ENCODE data around the gene THEMIS2. TPM values are rescaled to one million over a fixed set of nuclear protein-coding genes. Genes with fewer than 3 reads are reported as not detected.

Gene THEMIS2
- total and polyA plus RNA-seq, 2 of the 8 experiments (the other 6 are each of a cell fraction or from before 2014, with no cell fraction given): 12.4 to 28.0 TPM

DNA sequence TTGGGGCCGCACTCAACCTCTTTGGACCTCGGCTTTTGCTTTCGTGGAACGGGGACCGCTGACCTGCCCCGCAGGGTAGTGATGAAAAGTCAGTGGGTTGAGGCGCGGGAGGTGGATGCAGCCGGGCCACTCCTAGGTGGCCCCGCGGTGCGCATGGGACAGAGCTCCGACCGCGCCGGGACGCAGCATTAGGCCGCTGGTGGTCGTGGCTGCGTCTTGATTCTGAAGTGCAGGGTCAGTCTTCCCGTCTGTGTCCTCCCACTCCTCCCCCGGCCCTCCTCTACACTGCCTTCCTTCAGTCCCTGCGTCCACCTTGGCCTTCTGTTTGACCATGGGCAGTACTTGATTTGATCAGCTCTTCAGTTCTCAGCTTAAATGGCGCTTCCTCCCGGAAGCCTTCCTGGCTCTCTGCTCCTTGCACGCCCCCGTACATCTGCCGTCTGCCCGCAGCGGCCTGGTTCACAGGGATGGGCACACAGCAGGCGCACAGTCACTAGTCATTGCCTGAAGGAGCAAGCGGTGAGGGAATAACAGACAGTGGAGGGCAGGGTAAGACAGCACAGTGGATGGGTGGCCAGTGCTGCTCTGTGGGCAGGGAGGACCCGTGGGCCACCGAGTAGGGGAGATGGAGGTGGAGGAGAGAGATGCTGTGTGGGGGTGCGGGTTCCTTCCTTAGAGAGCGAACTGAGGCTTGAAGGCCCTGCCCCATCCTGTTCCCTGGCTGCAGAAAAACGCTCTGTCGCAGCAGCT is 633 bp downstream of the THEMIS2 start:
- H3K4me2 ChIP-seq (ENCODE audit: insufficient read depth in 1 of 2, low read depth in 2 of 2, low read length in 2 of 2): peak overlapping the region; percentile 90 to 94

More for the DNA sequence above, 633 bp downstream of the THEMIS2 start:
- Histone ChIP-seq H3K79me1 (ENCODE audit: low read depth, low read length) (no peaks in the 10 kb centered on the region), H3K23ac (ENCODE audit: insufficient read length) (no peak overlapping the region), H3K4me3 (ENCODE audit: extremely low read depth in 1 of 4, insufficient read depth in 2 of 4, low read depth in 3 of 4, low read length in 4 of 4) (peak overlapping the region; percentile 54 to 91 (median 84)), H2AK5ac (ENCODE audit: low read depth, low read length) (no peak overlapping the region), H3K27me3 (replicated peaks in 1 of 4; ENCODE audit: control insufficient read depth in 3 of 4, extremely low read depth in 1 of 4, insufficient read depth in 3 of 4, low read length in 3 of 4) (peaks cover 0 to 6% (median 2%) of the 10 kb centered on the region in 4 experiments; a peak in 4 of 7 replicates), H2BK120ac (replicated peaks; ENCODE audit: low read depth, low read length) (no peak overlapping the region), H4K8ac (ENCODE audit: extremely low read depth, insufficient read depth, low read length) (peak overlapping the region; percentile 87), H4K5ac (ENCODE audit: insufficient read length, low read depth, low read length) (no peak overlapping the region), H4K20me1 (replicated peaks in 1 of 2; ENCODE audit: control insufficient read depth in 1 of 2, insufficient read depth in 2 of 2, low read length in 2 of 2) (no peaks in the 10 kb centered on the region), H3K56ac (replicated peaks; ENCODE audit: insufficient read length, low read depth, low read length) (no peak overlapping the region), H3K36me3 (ENCODE audit: control insufficient read depth in 2 of 4, insufficient read depth in 4 of 4, low read length in 3 of 4) (no peaks in the 10 kb centered on the region), H3K4ac (replicated peaks; ENCODE audit: insufficient read length, low read depth, low read length) (no peak overlapping the region), H3K23me2 (ENCODE audit: low read depth, low read length) (peaks cover 9% of the 10 kb centered on the region; the same call in 1 of the 2 replicates), H2BK20ac (ENCODE audit: low read length) (no peak overlapping the region), H4K91ac (replicated peaks; ENCODE audit: insufficient read length, low read length) (no peak overlapping the region), H3K14ac (ENCODE audit: insufficient read length) (no peak overlapping the region), H2BK15ac (ENCODE audit: low read length) (no peak overlapping the region), H3K9me3 (ENCODE audit: insufficient read depth in 2 of 2, low read depth in 1 of 2, low read length in 1 of 2) (no peaks in the 10 kb centered on the region), H2BK5ac (ENCODE audit: low read depth, low read length) (0 out of 2 replicates have a peak overlapping the region, but pooled peaks have one; percentile 35), H3K27ac (ENCODE audit: low read depth, low read length) (no peak overlapping the region), H3K9ac (replicated peaks in 1 of 4; ENCODE audit: extremely low read depth in 1 of 4, low read depth in 3 of 4, low read length in 3 of 4) (peak overlapping the region in 3 of 4 experiments; percentile 45 to 71 (median 59); a peak in 4 of 7 replicates), H3K4me1 (replicated peaks in 1 of 4; ENCODE audit: control insufficient read depth in 3 of 4, insufficient read depth in 4 of 4, low read length in 3 of 4) (peaks cover 0 to 12% (median 8%) of the 10 kb centered on the region in 4 experiments; a peak in 6 of 7 replicates), H3K79me2 (ENCODE audit: control insufficient read depth in 1 of 2, insufficient read depth in 2 of 2, low read length in 2 of 2) (no peaks in the 10 kb centered on the region), H2BK12ac (ENCODE audit: low read depth, low read length) (no peak overlapping the region), H3K18ac (ENCODE audit: extremely low read depth, low read length) (peak overlapping the region; percentile 51), H2AFZ (ENCODE audit: low read length) (peak overlapping the region; percentile 77)
- DNase-seq (ENCODE audit: low read depth in 1 of 2, low spot score in 2 of 2) (peak in 1 of 2 experiments; percentile 65), FAIRE-seq (no peak)
- ChIA-PET CTCF (ENCODE audit: partially characterized antibody) (interaction anchor here (0.7 to 0.8 kb wide), 2 partner anchors 15 to 16 kb away, joined by 3 to 7 read pairs; no protein-coding TSS in a partner anchor), POLR2A (ENCODE audit: partially characterized antibody) (interaction anchor here (0.7 to 1.1 kb wide), 8 partner anchors 9 to 708 kb away, joined by 3 to 4 read pairs (median 3); partner anchors contain the start of genes EYA3 and XKR8)
- TF ChIP-seq PHF8 (conservative IDR thresholded peaks at IDR 0.05; ENCODE audit: low read depth, low read length) (peak; percentile 5; the same call in 1 of the 2 replicates), TAF7 (optimal IDR thresholded peaks at IDR 0.05; ENCODE audit: borderline replicate concordance, low read depth, low read length) (no peak), CBX5 (IDR thresholded peaks at IDR 0.05; ENCODE audit: low read depth, low read length) (no peak), KDM4A (IDR thresholded peaks at IDR 0.05; ENCODE audit: low read depth, low read length, severe bottlenecking) (peak; percentile 54), ASH2L (IDR thresholded peaks at IDR 0.05; ENCODE audit: low read length) (peak; percentile 69), EZH2 (IDR thresholded peaks at IDR 0.05; ENCODE audit: low read depth, low read length, severe bottlenecking) (peak; percentile 33)
- TF ChIP-seq, protein P1, sequence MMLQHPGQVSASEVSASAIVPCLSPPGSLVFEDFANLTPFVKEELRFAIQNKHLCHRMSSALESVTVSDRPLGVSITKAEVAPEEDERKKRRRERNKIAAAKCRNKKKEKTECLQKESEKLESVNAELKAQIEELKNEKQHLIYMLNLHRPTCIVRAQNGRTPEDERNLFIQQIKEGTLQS (IDR thresholded peaks at IDR 0.05; ENCODE audit: insufficient read depth, low read depth, low read length): no peak
- WGBS, 2 experiments (ENCODE audit: extremely low coverage in 1 of 2, insufficient coverage in 1 of 2, insufficient read length in 1 of 2, insufficient replicate concordance in 2 of 2, low coverage in 1 of 2, low lambda C conversion rate in 2 of 2, missing lambda C conversion rate in 1 of 2): 26% methylated on average over 35 of the region's 38 CpGs; no CpG with 5 or more reads in 1 of the 2 experiments
